Renal cortex interstitium (tissue), 11 donors: Measurements from ENCODE around the gene CLEC9A. TPM values are rescaled to one million over a fixed set of nuclear protein-coding genes. Genes with fewer than 3 reads are reported as not detected.

Experiments
- DNase-seq, 11 donors: peaks; one replicate each; pipeline ENCODE4 v3.0.0-alpha.2; 2013; ENCODE audit warnings: low read depth in 9 of 11, low spot score in 4 of 11; ENCODE audit errors: extremely low read depth in 1 of 11
- polyA plus RNA-seq, 3 donors: library from polyadenylated mRNA; unstranded; fragments of 120-200 nt; gene quantifications; one replicate each; pipeline ENCODE4 v1.2.1, GENCODE V29; 2013; ENCODE audit not compliant: insufficient read length in 3 of 3

CLEC9A gene
- polyA plus RNA-seq, 3 donors, result 0.22 to 0.39 (median 0.38) TPM

DNA sequence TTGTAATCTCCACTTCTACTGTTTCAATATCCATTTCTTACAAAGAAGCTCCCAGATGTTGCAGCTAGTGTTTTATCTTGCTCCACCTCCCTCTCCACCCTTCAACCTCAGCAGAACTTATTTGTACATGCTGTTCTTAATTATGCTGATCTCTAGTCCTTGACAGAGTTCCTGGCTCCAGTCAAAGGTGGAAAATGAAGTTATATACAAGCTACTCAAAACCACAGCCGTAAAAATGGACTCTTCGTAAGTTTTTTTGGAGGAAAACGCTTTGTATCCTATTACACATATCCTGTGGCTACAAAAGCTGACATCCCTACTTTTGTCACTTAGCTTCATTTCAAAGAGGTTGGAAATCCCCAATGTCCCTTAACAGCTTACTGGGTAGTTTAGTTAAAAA, 67.0 kb downstream of the CLEC9A start:
- DNase-seq, result no peak

DNA sequence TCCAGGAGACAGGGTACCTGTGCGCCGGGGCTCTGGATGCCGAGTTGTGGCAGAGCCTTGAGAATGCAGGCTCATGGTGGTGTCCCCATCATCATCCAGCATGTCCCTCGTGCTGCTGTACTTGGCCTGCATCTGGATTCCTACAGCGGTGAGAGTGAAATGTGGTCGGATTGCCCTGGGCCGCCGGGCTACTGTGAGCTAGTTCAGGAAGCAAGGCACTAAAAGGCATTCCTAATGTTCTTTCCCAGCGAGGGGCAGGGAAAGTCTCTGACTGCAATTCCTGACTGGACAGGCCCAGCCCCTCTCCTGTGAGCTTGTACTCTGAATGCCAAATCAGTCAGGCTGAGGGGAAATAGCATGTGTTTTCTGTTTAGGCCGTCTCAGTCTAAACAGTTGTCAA, 68.3 kb downstream of the CLEC9A start, which contains the start of gene CLEC1A:
TSS of gene CLEC1A (minus strand) at position 195 of the 400 bp plus-strand sequence. CDS start at position 132, 63 bp downstream.
- DNase-seq, result peak in 3 of 11 donors; percentile 6 to 33 (median 9)

DNA sequence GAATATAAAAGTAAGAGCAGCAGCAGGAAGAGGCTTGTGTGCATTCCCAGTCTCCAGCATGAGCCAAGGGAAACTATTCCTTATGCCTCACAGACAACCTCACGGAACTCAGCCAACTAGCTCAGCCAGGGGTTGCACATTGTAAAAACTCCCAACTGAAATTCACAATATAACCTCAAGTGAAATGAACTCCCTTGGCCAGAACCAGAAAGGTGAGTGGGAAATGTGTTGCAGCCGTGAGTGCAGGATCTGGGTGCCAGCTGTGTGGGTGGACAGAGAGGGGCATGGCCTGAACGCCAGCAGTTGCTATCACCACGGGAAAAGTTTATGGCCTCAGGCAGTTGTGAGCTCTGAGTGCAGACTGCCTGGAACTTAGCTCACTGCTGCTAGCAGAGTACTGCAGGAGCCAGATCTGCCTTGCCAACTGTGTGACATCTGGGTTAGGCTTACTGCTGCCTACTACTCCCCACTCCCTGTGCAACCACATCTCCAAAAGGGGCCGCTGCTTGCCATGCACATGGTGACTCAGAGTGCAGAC, 70.6 kb downstream of the CLEC9A start:
- DNase-seq, result peak in 3 of 11 donors; percentile 5 to 27 (median 23)

DNA sequence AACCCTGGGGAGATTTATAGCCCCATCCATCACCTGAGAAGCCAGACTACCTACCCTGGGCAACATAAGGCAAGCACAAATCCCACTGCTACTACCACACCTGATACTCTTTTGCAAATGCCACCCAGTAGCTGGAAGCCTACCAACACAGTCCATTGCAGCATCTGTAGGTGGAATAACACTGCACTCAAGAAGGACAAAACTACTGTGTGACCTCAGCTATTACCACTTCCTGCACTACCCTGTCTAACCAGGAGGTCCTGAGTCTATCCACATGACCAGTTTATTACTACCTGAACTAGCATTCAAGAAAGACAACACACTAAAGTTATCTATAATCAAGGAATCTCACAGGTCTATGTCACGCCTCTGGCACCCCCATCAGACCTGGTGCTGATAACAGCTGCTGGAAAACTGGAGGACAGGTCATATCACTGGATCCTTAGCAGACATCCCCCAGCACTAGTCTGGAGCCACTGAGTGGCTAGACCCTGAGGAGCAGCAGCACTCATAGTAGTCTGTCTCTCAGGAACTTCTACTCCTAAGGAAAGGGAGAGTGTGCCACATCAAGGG, 71.3 kb downstream of the CLEC9A start:
- no peak for DNase-seq

DNA sequence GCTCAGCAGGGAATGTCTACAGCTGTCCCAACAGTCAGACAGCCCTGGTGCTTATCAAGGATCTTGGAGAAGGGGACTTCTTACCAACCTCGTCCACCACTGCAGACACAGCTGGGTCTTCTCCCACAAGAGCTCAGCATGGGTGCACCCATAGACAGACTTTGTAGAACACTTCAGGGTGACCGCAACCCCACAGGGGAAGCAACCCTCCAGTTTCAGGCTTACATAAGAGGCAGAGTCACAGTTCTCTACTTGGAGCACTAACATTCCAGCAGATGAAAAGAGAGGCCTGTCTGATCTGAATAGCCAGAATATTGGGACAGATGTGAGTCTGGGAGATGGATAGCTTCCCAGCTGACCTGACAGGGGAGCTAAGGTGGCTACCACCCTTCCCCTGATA, 71.8 kb downstream of the CLEC9A start:
- DNase-seq, result no peak

DNA sequence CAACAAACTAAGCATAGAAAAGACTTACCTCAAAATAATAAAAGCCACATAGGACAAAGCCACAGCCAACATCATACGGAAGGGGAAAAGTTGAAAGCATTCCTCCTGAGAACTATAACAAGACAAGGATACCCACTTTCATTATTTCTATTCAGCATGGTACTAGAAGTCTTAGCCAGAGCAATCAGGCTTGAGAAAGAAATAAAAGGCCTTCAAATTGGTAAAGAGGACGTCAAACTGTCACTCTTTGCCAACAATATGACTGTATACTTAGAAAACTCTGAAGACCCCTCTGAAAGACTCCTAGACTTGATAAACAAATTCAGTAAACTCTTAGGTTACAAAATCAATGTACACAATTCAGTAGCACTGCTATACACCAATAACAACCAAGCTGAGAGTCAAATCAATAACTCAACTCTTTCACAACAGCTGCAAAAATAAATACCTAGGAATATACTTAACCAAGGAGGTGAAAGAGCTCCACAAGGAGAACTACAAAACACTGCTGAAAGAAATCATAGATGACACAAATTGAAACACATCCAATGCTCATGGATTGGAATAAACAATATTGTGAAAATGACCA, 79.9 kb downstream of the CLEC9A start:
- no peak for DNase-seq

DNA sequence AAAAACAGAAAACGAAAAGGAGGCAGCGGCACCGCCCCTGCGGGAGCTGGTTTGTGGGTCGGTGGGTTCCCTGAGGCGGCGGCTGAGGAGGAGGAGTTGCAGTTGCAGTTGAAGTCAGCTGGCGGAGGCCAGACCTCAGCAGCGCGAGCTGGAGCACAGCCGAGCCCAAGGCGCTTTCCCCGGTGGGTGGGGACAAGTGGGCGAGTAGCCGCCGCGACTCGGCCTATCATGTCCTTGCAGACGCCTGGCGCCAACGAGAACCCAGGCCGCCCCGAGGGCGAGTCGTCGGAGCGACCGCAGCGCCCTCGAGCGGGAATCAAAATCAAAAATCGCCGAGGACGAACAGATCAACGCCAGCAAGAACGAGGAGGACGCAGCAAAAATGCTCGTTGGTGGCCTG, 81.0 kb downstream of the CLEC9A start:
- DNase-seq, result no peak

DNA sequence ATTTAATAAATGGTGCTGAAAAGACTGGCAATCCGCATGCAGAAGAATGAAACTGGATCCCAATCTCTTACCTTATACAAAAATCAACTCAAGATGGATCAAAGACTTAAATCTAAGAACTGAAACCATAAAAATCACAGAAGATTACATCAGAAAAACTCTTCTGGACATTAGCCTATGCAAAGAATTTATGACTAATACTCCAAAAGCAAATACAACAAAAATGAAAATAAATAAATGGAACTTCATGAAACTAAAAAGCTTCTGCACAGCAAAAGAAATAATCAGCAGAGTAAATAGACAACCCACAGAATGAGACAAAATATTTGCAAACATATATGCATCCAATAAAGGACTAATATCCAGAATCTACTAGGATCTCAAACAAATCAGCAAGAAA, 82.6 kb downstream of the CLEC9A start:
- DNase-seq, result no peak

DNA sequence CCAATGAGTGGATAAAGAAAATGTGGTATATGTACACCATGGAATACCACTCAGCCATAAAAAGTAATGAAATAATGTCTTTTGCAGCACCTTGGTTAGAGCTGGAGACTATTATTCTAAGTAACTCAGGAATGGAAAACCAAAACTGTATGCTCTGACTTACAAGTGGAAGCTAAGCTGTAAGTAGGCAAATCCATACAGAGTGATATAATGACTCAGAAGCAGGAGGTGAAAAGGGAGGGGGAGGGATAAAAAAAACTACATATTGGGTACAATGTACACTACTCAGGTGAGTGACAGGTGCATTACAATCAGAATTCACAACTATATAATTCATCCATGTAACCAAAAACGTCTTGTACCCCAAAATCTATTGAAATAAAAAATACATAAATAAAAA, 83.4 kb downstream of the CLEC9A start:
- no peak for DNase-seq

DNA sequence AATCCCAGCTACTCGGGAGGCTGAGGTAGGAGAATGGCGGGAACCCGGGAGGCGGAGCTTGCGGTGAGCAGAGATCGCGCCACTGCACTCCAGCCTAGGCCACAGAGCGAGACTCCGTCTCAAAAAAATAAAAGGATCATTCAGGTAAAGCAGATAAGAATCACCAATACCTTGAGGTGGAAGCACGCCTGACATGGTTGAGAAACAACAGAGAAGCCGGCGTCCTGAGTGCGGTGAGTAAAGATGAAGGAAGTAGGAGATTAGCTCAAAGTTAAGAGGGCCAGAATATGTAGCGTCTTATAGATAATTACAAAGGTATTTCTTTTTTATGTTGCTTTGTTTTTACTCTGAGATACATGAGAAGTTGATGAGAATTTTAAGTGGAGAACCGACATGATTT, 84.8 kb downstream of the CLEC9A start:
- no peak for DNase-seq

Other genes with a start within 250 kb of the CLEC9A start
- gene KLRF1, start 203.2 kb upstream of the CLEC9A start, polyA plus RNA-seq, result under 1 TPM; 0.36 to 0.88 (median 0.49) TPM
- gene CLEC2B, start 161.3 kb upstream of the CLEC9A start, polyA plus RNA-seq, result 1 to 10 TPM; 2.2 to 3.7 (median 3.1) TPM
- gene KLRF2, start 149.2 kb upstream of the CLEC9A start, polyA plus RNA-seq, result not detected
- gene CLEC2A, start 98.3 kb upstream of the CLEC9A start, polyA plus RNA-seq, result not detected
- 1 to 10 TPM; 1.1 to 1.6 (median 1.3) TPM for gene CLEC12A, start 59.3 kb upstream of the CLEC9A start, polyA plus RNA-seq
- 1 to 10 TPM in 2 of 3 donors, under 1 TPM in 1; 0.48 to 1.4 (median 1.4) TPM for gene CLEC1B, start 31.6 kb upstream of the CLEC9A start, polyA plus RNA-seq
- under 1 TPM in 2 of 3 donors, not detected in 1; 0.06 to 0.25 TPM for gene CLEC12B, start 20.1 kb upstream of the CLEC9A start, polyA plus RNA-seq
- gene CLEC1A, start 68.3 kb downstream of the CLEC9A start, polyA plus RNA-seq, result 1 to 10 TPM; 3.4 to 4.1 (median 3.6) TPM
- gene CLEC7A, start 99.5 kb downstream of the CLEC9A start, polyA plus RNA-seq, result 1 to 10 TPM; 1.9 to 4.1 (median 2.5) TPM
- 1 to 10 TPM; 1.3 to 1.6 (median 1.3) TPM for gene OLR1, start 141.4 kb downstream of the CLEC9A start, polyA plus RNA-seq
- 100 to 1,000 TPM; 127 to 167 (median 151) TPM for gene TMEM52B, start 148.3 kb downstream of the CLEC9A start, polyA plus RNA-seq
- gene GABARAPL1, start 182.2 kb downstream of the CLEC9A start, polyA plus RNA-seq, result 10 to 100 TPM; 62.9 to 92.4 (median 80.9) TPM